ENCODE data around the gene EPHA1. TPM values are rescaled to one million over a fixed set of nuclear protein-coding genes. Genes with fewer than 3 reads are reported as not detected.
"Not testable (repeated sequence)": the region's sequence is repeated elsewhere in the genome, so short reads cannot be mapped to it uniquely, and the experiment has no call there.

EPHA1 gene
- total RNA-seq, 1 donor from 2014 or later, result 0.52 TPM

DNA sequence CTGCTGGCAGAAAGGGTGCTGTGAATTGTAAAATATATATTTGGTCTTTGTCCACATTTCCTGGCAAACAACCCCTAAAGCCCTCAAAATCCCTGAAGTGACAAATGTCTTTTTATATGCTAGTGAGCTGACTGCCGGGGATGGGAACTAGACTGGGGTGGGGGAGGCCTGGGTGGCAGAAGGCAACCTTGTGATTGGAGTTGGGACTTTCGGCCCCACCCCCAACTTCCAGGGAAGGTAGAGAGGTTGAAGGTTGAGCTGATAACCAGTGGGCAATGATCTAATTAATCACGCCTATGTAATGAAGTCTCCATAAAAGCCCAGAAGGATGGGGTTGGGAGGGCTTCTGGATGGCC is 2.7 kb downstream of the EPHA1 start:
- Histone ChIP-seq H3K9me3 (ENCODE audit: control insufficient read depth in 3 of 3, low read length in 3 of 3) (no peaks in the 10 kb centered on the region), H3K27me3 (ENCODE audit: control insufficient read depth in 3 of 3, insufficient read depth in 3 of 3, low read length in 3 of 3) (peaks cover 0 to 5% (median 0%) of the 10 kb centered on the region in 3 donors), H3K9ac (ENCODE audit: low read depth in 1 of 3, low read length in 3 of 3) (no peak overlapping the region), H3K4me3 (ENCODE audit: low read length in 3 of 3) (no peak overlapping the region), H3K4me1 (ENCODE audit: control insufficient read depth in 3 of 3, insufficient read depth in 3 of 3, low read length in 3 of 3) (peaks cover 3 to 8% (median 7%) of the 10 kb centered on the region in 3 donors), H3K27ac (ENCODE audit: low read depth, low read length) (no peak overlapping the region), H3K36me3 (ENCODE audit: control insufficient read depth in 3 of 3, insufficient read depth in 3 of 3, low read length in 3 of 3) (no peaks in the 10 kb centered on the region)

DNA sequence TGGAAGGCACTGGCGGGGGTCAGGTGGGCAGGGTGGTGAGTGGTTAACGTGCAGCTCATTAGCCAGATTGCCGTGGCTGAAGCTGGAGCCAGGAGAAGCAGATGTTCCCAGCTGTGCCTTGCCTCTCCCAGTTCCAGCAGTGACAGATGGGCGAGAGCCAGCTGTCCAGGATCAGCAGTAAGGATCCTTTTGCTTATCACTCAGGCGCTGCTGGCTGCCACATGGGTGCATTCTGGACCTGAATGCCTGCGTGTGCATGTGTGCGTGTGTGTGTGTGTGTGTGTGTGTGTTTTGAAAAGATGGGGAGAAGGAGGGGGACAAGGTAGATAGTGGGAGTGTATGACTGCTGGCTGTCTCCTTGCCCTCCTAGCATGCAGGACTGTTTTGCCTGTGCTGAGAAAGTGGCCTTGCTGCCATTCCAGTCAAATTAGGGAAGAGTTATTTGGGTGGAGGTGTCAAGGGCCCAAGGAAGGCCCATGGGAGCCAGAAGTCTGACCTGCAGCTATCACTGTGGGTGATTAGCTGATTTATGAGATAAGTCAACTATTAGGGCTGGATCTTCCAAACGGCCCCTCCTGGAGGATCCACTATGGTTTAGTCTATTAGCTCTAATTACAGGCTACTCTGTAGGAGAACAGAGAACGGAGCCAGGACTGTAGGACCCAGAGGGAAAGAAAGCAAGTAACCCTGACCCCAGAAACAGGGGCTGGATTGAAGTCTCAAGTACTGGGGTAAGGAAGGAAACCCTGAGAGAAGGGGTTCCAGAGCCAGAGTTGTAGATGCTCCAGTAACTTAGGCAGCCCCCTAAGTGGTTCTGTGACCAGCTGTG is 3.3 kb downstream of the EPHA1 start:
- Histone ChIP-seq H3K4me3 (ENCODE audit: low read length in 3 of 3) (no peak overlapping the region), H3K36me3 (ENCODE audit: control insufficient read depth in 3 of 3, insufficient read depth in 3 of 3, low read length in 3 of 3) (no peaks in the 10 kb centered on the region), H3K4me1 (ENCODE audit: control insufficient read depth in 3 of 3, insufficient read depth in 3 of 3, low read length in 3 of 3) (peaks cover under 1 to 7% (median 5%) of the 10 kb centered on the region in 3 donors), H3K9me3 (ENCODE audit: control insufficient read depth in 3 of 3, low read length in 3 of 3) (no peaks in the 10 kb centered on the region), H3K27ac (ENCODE audit: low read depth, low read length) (no peak overlapping the region), H3K27me3 (ENCODE audit: control insufficient read depth in 3 of 3, insufficient read depth in 3 of 3, low read length in 3 of 3) (peaks cover 0 to 5% (median 0%) of the 10 kb centered on the region in 3 donors), H3K9ac (ENCODE audit: low read depth in 1 of 3, low read length in 3 of 3) (no peak overlapping the region)

- not testable (repeated sequence) for H3K9ac ChIP-seq (ENCODE audit: low read depth in 1 of 3, low read length in 3 of 3); H3K4me1 ChIP-seq (ENCODE audit: control insufficient read depth in 3 of 3, insufficient read depth in 3 of 3, low read length in 3 of 3); H3K27ac ChIP-seq (ENCODE audit: low read depth, low read length); H3K27me3 ChIP-seq (ENCODE audit: control insufficient read depth in 3 of 3, insufficient read depth in 3 of 3, low read length in 3 of 3); H3K36me3 ChIP-seq (ENCODE audit: control insufficient read depth in 3 of 3, insufficient read depth in 3 of 3, low read length in 3 of 3); H3K4me3 ChIP-seq (ENCODE audit: low read length in 3 of 3); H3K9me3 ChIP-seq (ENCODE audit: control insufficient read depth in 3 of 3, low read length in 3 of 3)
These were observed 6.4 kb downstream of the EPHA1 start for GRCh38 chr7:143402233-143402632.

- no peaks in the 10 kb centered on the region for H3K9me3 ChIP-seq (ENCODE audit: control insufficient read depth in 3 of 3, low read length in 3 of 3)
- no peak overlapping the region for H3K4me3 ChIP-seq (ENCODE audit: low read length in 3 of 3)
- H3K36me3 ChIP-seq (ENCODE audit: control insufficient read depth in 3 of 3, insufficient read depth in 3 of 3, low read length in 3 of 3), result no peaks in the 10 kb centered on the region
- no peak overlapping the region for H3K27ac ChIP-seq (ENCODE audit: low read depth, low read length)
- no peaks in the 10 kb centered on the region for H3K27me3 ChIP-seq (ENCODE audit: control insufficient read depth in 3 of 3, insufficient read depth in 3 of 3, low read length in 3 of 3)
- peaks cover 2 to 6% (median 2%) of the 10 kb centered on the region in 3 donors for H3K4me1 ChIP-seq (ENCODE audit: control insufficient read depth in 3 of 3, insufficient read depth in 3 of 3, low read length in 3 of 3)
- no peak overlapping the region for H3K9ac ChIP-seq (ENCODE audit: low read depth in 1 of 3, low read length in 3 of 3)
These were observed 7.4 kb downstream of the EPHA1 start for GRCh38 chr7:143401265-143401664.

DNA sequence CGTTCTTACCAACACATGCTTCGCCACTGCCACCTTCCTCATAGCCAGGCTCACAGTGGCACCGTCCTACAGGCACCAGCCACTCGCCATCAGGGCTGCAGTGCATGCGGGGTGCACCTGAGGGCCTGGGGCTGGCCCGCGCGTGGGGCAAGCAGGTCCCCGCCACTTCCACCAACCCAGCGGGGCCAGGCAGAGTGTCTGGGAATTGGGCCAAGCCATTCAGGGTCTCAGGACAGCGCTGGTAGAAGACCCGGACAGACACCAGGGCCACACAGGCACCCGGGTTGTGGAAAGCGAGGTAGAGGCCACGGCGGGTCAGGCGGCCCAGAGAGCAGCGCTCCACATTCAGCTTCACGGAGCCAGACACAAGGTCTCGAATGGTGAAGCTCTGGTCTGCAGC is 9.0 kb downstream of the EPHA1 start:
- peaks cover 14 to 18% (median 17%) of the 10 kb centered on the region in 3 donors for H3K4me1 ChIP-seq (ENCODE audit: control insufficient read depth in 3 of 3, insufficient read depth in 3 of 3, low read length in 3 of 3)
- no peaks in the 10 kb centered on the region for H3K27me3 ChIP-seq (ENCODE audit: control insufficient read depth in 3 of 3, insufficient read depth in 3 of 3, low read length in 3 of 3)
- no peak overlapping the region for H3K27ac ChIP-seq (ENCODE audit: low read depth, low read length)

GRCh38 chr7:143399151-143399550 is 9.5 kb downstream of the EPHA1 start:
- no peak overlapping the region for H3K27ac ChIP-seq (ENCODE audit: low read depth, low read length)
- no peaks in the 10 kb centered on the region for H3K27me3 ChIP-seq (ENCODE audit: control insufficient read depth in 3 of 3, insufficient read depth in 3 of 3, low read length in 3 of 3)

More for the DNA sequence above, 9.0 kb downstream of the EPHA1 start:
- Histone ChIP-seq H3K4me3 (ENCODE audit: low read length in 3 of 3) (no peak overlapping the region), H3K9ac (ENCODE audit: low read depth in 1 of 3, low read length in 3 of 3) (no peak overlapping the region), H3K36me3 (ENCODE audit: control insufficient read depth in 3 of 3, insufficient read depth in 3 of 3, low read length in 3 of 3) (peaks cover 0 to 4% (median 0%) of the 10 kb centered on the region in 3 donors), H3K9me3 (ENCODE audit: control insufficient read depth in 3 of 3, low read length in 3 of 3) (no peaks in the 10 kb centered on the region)

GRCh38 chr7:143398616-143399015 is 10.0 kb downstream of the EPHA1 start:
- Histone ChIP-seq H3K4me1 (ENCODE audit: control insufficient read depth in 3 of 3, insufficient read depth in 3 of 3, low read length in 3 of 3) (peaks cover 16 to 21% (median 20%) of the 10 kb centered on the region in 3 donors), H3K4me3 (ENCODE audit: low read length in 3 of 3) (no peak overlapping the region), H3K36me3 (ENCODE audit: control insufficient read depth in 3 of 3, insufficient read depth in 3 of 3, low read length in 3 of 3) (peaks cover 0 to 4% (median 0%) of the 10 kb centered on the region in 3 donors), H3K9ac (ENCODE audit: low read depth in 1 of 3, low read length in 3 of 3) (no peak overlapping the region), H3K27me3 (ENCODE audit: control insufficient read depth in 3 of 3, insufficient read depth in 3 of 3, low read length in 3 of 3) (no peaks in the 10 kb centered on the region), H3K27ac (ENCODE audit: low read depth, low read length) (no peak overlapping the region), H3K9me3 (ENCODE audit: control insufficient read depth in 3 of 3, low read length in 3 of 3) (no peaks in the 10 kb centered on the region)

More at GRCh38 chr7:143399151-143399550, 9.5 kb downstream of the EPHA1 start:
- Histone ChIP-seq H3K4me1 (ENCODE audit: control insufficient read depth in 3 of 3, insufficient read depth in 3 of 3, low read length in 3 of 3) (peaks cover 14 to 18% (median 17%) of the 10 kb centered on the region in 3 donors), H3K9ac (ENCODE audit: low read depth in 1 of 3, low read length in 3 of 3) (no peak overlapping the region), H3K9me3 (ENCODE audit: control insufficient read depth in 3 of 3, low read length in 3 of 3) (no peaks in the 10 kb centered on the region), H3K4me3 (ENCODE audit: low read length in 3 of 3) (no peak overlapping the region), H3K36me3 (ENCODE audit: control insufficient read depth in 3 of 3, insufficient read depth in 3 of 3, low read length in 3 of 3) (peaks cover 0 to 4% (median 0%) of the 10 kb centered on the region in 3 donors)

DNA sequence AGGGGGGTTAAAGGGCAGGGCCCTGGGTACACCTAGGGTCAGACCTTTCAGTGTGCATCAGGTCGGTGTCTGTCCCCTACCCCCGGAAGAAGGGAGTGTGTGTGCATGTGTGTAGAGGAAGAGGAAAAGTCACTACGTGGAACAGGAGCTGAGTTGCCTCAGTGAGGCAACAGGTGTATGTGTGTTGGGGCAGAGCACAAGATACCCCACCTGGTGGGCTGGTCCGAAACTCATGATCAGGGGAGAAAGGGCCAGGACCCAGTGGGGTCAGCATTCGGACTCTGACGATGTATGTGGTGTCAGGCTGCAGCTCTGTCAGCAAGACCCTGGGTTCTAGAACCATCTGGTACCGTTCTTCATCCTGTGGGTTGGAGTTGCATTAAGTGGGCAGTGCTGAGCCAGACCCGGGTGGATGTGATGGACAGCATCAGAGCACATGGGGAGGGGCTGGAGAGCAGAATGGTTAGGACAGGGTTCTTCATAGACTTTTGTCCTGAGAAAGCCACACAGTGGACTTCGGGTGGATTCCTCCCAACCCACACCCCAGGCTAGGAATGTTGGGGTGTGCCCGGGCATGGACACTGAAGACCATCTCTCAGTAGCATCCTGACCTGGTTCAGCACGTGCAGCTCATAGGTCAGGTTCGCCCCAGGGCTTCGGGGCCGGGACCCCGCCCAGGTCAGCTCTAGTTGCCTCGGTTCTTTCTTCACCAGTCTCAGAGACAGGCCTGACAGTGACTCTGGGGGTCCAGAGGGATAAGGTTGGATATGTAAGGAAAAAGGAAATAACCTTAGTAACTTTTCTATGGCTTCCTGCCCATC is 10.7 kb downstream of the EPHA1 start:
- H3K27me3 ChIP-seq (ENCODE audit: control insufficient read depth in 3 of 3, insufficient read depth in 3 of 3, low read length in 3 of 3), result no peaks in the 10 kb centered on the region
- H3K9ac ChIP-seq (ENCODE audit: low read depth in 1 of 3, low read length in 3 of 3), result no peak overlapping the region
- H3K4me1 ChIP-seq (ENCODE audit: control insufficient read depth in 3 of 3, insufficient read depth in 3 of 3, low read length in 3 of 3), result peaks cover 23 to 27% (median 25%) of the 10 kb centered on the region in 3 donors
- no peak overlapping the region for H3K4me3 ChIP-seq (ENCODE audit: low read length in 3 of 3)
- H3K36me3 ChIP-seq (ENCODE audit: control insufficient read depth in 3 of 3, insufficient read depth in 3 of 3, low read length in 3 of 3), result peaks cover 0 to 5% (median 0%) of the 10 kb centered on the region in 3 donors
- H3K27ac ChIP-seq (ENCODE audit: low read depth, low read length), result no peak overlapping the region
- H3K9me3 ChIP-seq (ENCODE audit: control insufficient read depth in 3 of 3, low read length in 3 of 3), result no peaks in the 10 kb centered on the region

DNA sequence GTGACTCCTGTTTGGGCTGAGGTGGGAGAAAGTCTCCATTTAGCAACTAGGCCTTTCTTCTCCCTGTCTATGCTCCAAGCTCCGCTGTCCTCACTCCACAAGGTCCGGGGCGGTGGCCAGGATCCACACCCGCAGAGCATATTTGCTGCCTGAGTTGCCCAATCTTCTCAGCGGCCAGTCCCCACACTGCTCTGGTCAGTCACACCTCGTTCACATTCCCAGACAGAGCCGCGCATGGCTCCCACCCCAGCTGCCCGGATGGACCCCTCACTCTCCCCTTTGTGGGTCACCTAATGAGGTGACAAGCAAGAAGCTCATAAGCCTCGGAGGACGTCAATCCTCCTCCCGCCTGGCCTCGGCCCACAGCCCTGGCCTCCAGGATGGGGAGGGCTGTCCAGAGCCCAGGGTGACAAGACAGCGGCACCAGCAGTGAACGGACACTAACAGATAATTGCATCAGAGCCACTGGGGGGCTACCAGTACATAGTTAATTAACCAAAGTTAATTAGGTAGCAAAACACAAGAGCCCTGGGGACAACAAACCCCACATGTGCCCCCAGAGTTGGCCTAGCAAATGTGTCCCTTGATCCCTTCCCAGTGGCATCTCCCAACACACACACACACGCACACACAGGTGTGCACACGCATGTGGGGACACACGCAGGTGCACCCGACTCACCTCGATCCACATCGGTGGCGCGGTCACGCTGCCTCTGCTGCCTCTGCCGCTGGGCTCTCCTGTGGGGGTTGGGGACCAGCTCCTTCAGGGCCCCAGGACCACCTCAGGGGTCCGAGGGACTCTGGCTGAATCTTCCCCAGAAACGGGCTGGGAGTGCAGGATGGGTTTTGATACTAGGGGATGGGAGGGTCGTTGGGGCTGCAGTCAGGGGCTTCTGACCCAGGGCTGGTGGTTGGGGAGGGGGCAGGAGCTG is 11.8 kb downstream of the EPHA1 start:
- H3K4me3 ChIP-seq (ENCODE audit: low read length in 3 of 3), result no peak overlapping the region
- H3K9me3 ChIP-seq (ENCODE audit: control insufficient read depth in 3 of 3, low read length in 3 of 3), result no peaks in the 10 kb centered on the region
- H3K36me3 ChIP-seq (ENCODE audit: control insufficient read depth in 3 of 3, insufficient read depth in 3 of 3, low read length in 3 of 3), result peaks cover under 1 to 7% (median 1%) of the 10 kb centered on the region in 3 donors
- H3K9ac ChIP-seq (ENCODE audit: low read depth in 1 of 3, low read length in 3 of 3), result no peak overlapping the region
- H3K27me3 ChIP-seq (ENCODE audit: control insufficient read depth in 3 of 3, insufficient read depth in 3 of 3, low read length in 3 of 3), result no peaks in the 10 kb centered on the region
- H3K27ac ChIP-seq (ENCODE audit: low read depth, low read length), result no peak overlapping the region
- H3K4me1 ChIP-seq (ENCODE audit: control insufficient read depth in 3 of 3, insufficient read depth in 3 of 3, low read length in 3 of 3), result peaks cover 30 to 35% (median 32%) of the 10 kb centered on the region in 3 donors
